COR-L47 (cell line): ENCODE measurements around the gene HSBP1L1.

Experiments used
- DNase-seq: peaks from one replicate; lab custom pipeline; 2025; lab: John Stamatoyannopoulos, UW

HSBP1L1 gene

GRCh38 chr18:79961527-79962291, 2.7 kb upstream of the HSBP1L1 start:
- DNase-seq: no peak

- no peak for DNase-seq
These were observed 2.1 kb upstream of the HSBP1L1 start for GRCh38 chr18:79962311-79962710.

GRCh38 chr18:79962835-79963657, 1.4 kb upstream of the HSBP1L1 start:
- no peak for DNase-seq

GRCh38 chr18:79963658-79964329, 649 bp upstream of the HSBP1L1 start:
- DNase-seq: no peak

GRCh38 chr18:79965119-79965902, 868 bp downstream of the HSBP1L1 start:
- no peak for DNase-seq

GRCh38 chr18:79970419-79971133, 6.1 kb downstream of the HSBP1L1 start:
- no peak for DNase-seq

- no peak for DNase-seq
These were observed 6.9 kb downstream of the HSBP1L1 start for GRCh38 chr18:79971211-79971952.

- no peak for DNase-seq
These were observed 7.5 kb downstream of the HSBP1L1 start for GRCh38 chr18:79971986-79972385.

- no peak for DNase-seq
These were observed 8.3 kb downstream of the HSBP1L1 start for GRCh38 chr18:79972720-79973119.

- DNase-seq: no peak
These were observed 9.1 kb downstream of the HSBP1L1 start for GRCh38 chr18:79973517-79973916.

- DNase-seq: no peak
These were observed 9.7 kb downstream of the HSBP1L1 start for GRCh38 chr18:79974025-79974654.

- DNase-seq: no peak
These were observed 10.6 kb downstream of the HSBP1L1 start for GRCh38 chr18:79975043-79975442.

GRCh38 chr18:79975985-79976680, 11.7 kb downstream of the HSBP1L1 start:
- no peak for DNase-seq

GRCh38 chr18:79979843-79980242, 15.4 kb downstream of the HSBP1L1 start:
- DNase-seq: no peak

- no peak for DNase-seq
These were observed 16.1 kb downstream of the HSBP1L1 start for GRCh38 chr18:79980585-79980984.

- DNase-seq: no peak
These were observed 18.3 kb downstream of the HSBP1L1 start for GRCh38 chr18:79982736-79983135.

- DNase-seq: no peak
These were observed 18.8 kb downstream of the HSBP1L1 start for GRCh38 chr18:79983253-79983652.

- DNase-seq: no peak
These were observed 19.4 kb downstream of the HSBP1L1 start for GRCh38 chr18:79983793-79984192.

GRCh38 chr18:79985172-79985571, 20.7 kb downstream of the HSBP1L1 start:
- no peak for DNase-seq
